A673 (cell line): ENCODE data around the gene SEMA4A.

Experiments used
- EZH2 ChIP-seq: fragments of 200-600 bp; sonication (generic); IDR thresholded peaks from 2 replicates; pipeline ENCODE4 v1.6.1; 2017; ENCODE audit warnings: borderline replicate concordance, low read depth, mild to moderate bottlenecking, mixed read lengths, antibody characterized with exemption, low read length; ENCODE audit not compliant: poor library complexity, severe bottlenecking
- TF ChIP-seq, protein P1 (sequence below): fragments of 300-800, 200-600 bp; sonication (generic); conservative IDR thresholded peaks from 2 replicates; pipeline ENCODE4 v1.5.1; 2017; ENCODE audit warnings: low read depth, mild to moderate bottlenecking, antibody characterized with exemption, low read length, moderate library complexity, mixed read lengths

DNA sequence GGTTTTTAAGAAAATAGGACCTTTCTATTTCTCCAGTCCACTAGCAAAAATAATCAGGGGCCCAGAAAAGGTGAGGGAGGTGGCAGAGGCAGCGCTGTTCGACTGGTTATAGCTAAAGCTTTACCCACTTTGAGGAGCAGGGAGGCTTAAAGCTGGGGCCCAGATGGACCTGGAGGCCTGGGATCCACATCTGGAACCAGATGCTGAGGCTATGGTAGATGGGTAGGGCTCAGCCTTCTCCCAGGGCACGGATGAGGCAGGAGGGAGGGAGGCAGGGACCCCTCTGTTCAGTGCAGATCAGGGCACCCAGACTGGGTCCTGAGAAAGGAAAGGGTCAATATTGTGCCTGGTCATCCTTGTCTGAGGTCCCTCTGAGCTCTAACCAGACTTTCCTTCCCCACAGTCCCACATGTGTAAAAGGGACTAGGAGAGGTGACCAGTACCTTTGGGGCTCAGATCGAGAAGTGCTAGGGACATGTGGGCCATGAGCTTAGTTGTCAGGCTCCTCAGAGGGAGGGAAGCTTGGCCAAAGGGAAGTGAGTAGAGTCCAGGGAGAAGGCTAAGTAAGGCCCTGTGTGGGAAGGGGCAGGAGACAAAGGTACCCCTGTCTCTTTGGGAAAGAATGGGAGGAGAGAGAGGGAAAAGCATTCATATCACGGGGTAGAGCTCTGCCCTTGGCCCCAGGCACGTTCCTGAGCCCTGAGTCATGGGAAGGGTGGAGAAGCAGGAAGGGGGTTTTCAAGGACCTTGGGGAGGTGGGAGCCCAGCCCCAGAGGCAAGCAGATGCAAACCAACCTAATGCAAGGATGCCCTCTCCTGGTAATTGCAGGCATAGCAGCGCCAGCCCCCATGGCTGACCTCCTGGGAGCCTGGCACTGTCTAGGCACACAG is 23.5 kb upstream of the SEMA4A start:
- TF ChIP-seq, protein P1, sequence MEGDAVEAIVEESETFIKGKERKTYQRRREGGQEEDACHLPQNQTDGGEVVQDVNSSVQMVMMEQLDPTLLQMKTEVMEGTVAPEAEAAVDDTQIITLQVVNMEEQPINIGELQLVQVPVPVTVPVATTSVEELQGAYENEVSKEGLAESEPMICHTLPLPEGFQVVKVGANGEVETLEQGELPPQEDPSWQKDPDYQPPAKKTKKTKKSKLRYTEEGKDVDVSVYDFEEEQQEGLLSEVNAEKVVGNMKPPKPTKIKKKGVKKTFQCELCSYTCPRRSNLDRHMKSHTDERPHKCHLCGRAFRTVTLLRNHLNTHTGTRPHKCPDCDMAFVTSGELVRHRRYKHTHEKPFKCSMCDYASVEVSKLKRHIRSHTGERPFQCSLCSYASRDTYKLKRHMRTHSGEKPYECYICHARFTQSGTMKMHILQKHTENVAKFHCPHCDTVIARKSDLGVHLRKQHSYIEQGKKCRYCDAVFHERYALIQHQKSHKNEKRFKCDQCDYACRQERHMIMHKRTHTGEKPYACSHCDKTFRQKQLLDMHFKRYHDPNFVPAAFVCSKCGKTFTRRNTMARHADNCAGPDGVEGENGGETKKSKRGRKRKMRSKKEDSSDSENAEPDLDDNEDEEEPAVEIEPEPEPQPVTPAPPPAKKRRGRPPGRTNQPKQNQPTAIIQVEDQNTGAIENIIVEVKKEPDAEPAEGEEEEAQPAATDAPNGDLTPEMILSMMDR: peak; percentile 98
- TF ChIP-seq EZH2: no peak
